COR-L47 (cell line): ENCODE measurements around the gene CDC45.
"Not testable (repeated sequence)": the region's sequence is repeated elsewhere in the genome, so short reads cannot be mapped to it uniquely, and the experiment has no call there.

Source experiments
- DNase-seq: peaks from one replicate; lab custom pipeline; 2025; lab: John Stamatoyannopoulos, UW

The CDC45 gene

DNA sequence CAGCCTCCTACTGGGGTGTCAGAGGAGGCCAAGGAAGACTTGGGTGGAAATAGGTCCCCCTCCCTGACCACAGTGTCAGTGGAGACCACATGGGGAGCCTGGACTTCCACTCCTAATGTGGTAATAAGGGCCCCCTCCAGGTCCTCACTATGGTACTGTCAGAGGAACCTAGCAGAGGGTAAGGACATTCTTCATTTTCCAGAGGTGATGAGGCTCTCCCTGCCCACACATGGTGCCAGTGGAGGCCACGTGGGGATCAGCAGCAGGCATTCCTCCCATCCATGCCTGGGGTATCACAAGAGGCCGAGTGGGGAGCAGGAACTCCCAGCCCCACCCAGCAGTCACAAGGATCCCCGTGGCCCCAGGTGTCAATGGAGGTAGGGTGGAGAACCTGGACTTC lies 51.0 kb downstream of the CDC45 start:
- DNase-seq, result no peak

DNA sequence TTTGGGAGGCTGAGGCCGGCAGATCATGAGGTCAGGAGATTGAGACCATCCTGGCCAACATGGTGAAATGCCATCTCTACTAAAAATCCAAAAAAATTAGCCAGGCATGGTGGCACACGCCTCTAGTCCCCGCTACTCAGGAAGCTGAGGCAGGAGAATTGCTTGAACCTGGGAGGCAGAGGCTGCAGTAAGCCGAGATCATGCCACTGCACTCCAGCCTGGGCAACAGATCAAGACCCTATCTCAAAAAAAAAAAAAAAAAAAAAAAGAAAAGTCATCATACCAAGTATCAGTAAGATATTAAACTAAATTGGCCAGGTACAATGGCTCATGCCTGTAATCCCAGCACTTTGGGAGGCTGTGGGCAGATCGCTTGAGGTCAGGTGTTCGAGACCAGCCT lies 51.6 kb downstream of the CDC45 start:
- not testable (repeated sequence) for DNase-seq

- no peak for DNase-seq
Observed at GRCh38 chr22:19533049-19533626, 53.4 kb downstream of the CDC45 start.

GRCh38 chr22:19533857-19534256 lies 54.1 kb downstream of the CDC45 start:
- DNase-seq, result no peak

GRCh38 chr22:19535001-19535400 lies 55.3 kb downstream of the CDC45 start:
- DNase-seq, result no peak

- DNase-seq, result no peak
Observed at GRCh38 chr22:19536564-19536963, 56.8 kb downstream of the CDC45 start.

GRCh38 chr22:19537941-19538488 lies 58.3 kb downstream of the CDC45 start:
- DNase-seq, result no peak

- no peak for DNase-seq
Observed at GRCh38 chr22:19540394-19540793, 60.7 kb downstream of the CDC45 start.

- no peak for DNase-seq
Observed at GRCh38 chr22:19543970-19544708, 64.4 kb downstream of the CDC45 start.

- DNase-seq, result no peak
Observed at GRCh38 chr22:19545935-19546207, 66.2 kb downstream of the CDC45 start.

GRCh38 chr22:19546680-19547079 lies 67.0 kb downstream of the CDC45 start:
- no peak for DNase-seq

DNA sequence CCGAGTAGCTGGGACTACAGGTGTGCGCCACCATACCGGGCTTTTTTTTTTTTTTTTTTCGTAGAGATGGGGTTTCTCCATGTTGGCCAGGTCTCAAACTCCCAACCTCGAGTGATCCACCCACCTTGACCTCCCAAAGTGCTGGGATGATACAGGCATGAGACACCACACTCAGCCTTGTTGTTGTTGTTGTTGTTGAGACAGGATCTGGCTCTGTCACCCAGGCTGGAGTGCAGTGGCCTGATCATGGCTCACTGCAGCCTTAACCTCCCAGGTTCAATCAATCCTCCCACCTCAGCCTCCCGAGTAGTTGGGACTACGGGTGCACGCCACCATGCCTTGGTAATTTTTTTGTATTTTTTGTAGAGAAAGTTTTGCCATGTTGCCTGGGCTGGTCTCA lies 67.9 kb downstream of the CDC45 start:
- DNase-seq, result no peak

DNA sequence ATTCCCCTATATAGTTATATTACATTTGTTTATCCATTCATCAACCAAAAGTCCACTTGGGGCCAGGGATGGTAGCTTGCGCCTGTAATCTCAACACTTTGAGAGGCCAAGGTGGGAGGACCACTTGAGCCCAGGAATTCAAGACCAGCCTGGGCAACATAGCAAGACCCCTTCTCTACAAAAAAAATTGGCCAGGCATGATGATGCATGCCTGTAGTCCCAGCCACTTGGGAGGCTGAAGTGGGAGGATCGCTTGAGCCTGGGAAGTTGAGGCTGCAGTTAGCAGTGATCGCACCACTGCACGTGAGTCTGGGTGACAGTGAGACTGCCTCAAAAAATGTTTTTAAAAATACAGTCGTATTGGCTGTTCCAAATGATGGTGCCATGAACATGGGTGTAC lies 68.7 kb downstream of the CDC45 start:
- DNase-seq, result not testable (repeated sequence)

DNA sequence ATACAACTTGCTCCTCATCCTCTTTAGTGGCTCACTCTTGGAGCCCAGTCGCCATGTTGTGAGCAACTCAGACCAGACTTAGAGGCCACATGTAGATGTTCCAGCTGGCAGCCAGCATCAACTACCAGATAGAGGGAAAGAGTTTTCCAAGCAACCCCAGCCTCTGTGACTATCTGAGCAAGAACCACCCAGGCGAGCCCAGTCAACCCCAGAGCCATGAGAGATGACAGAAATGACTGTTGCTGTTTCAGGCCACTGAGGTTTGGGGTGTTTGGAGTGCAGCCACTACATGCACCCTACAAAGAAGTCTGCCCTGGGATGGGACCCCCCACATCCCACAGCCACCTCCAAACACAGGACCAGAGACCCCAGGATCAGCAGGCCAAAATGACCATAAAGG lies 69.2 kb downstream of the CDC45 start:
- no peak for DNase-seq

GRCh38 chr22:19549428-19549827 lies 69.7 kb downstream of the CDC45 start:
- DNase-seq, result no peak

GRCh38 chr22:19550382-19550781 lies 70.7 kb downstream of the CDC45 start:
- DNase-seq, result no peak

DNA sequence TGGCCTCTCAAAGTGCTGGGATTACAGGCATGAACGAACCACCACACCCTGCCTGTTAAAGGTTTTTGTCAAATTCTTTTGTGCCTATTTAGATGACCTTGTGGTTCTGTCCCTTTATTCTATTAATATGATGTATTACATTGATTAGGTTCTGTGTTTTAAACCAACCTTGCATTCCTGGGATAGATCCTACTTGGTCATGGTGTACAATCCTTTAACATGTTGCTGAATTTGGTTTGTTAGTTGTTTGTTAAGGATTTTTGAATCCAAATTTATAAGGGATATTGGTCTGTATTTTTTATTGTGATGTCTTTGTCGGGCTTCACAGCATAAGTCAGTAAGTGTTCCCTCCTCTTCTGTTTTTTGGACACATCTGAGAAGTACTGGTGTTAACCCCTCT lies 73.5 kb downstream of the CDC45 start:
- DNase-seq, result no peak

DNA sequence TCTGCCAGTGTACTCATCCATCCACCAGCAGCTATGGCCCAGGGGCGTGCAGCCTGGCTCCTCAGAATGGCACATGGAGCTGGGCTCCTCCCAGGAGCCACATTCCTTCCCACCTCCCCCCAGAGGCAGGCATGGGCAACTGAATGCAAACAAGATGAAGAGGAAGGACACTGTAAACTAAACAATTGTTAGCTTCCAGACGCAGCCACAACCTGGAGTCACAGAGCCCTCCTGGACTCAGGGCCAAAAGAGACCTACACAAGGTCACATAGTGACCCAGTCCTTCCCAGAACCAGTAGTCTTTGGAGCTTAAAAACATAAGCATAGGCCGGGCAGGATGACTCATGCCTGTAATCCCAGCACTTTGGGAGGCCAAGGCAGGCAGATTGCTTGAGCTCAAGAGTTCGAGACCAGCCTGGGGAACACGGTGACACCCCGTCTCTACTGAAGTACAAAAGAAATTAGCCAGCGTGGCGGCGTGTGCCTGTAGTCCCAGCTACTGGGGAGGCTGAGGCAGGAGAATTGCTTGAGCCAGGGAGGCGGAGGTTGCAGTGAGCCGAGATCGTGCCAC lies 75.2 kb downstream of the CDC45 start:
- DNase-seq, result no peak

- DNase-seq, result no peak
Observed at GRCh38 chr22:19555651-19556050, 75.9 kb downstream of the CDC45 start.

- no peak for DNase-seq
Observed at GRCh38 chr22:19556963-19557545, 77.3 kb downstream of the CDC45 start.

DNA sequence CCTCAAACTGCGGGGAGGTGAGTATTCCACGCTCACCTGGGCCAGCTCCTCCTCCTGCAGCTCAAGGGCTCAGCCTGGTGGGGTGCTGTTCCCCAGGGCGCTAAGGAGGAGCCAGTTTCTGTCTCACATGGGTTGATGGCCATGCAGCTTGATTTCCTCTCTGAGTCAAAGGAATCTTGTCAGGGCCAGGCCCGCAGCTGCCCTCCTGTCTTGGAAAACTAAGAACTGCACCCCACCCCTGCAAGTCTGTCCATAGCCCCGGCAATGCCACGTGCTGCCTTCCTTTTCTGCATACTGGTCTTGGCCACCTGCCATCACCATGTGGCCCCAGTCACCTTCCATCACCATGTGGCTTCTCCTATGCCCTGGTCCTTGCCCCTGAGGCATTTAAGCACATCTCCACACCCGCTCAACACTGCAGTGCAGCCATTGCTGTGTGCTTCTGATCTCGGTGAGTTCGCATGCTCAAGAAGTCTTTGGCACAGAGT lies 79.6 kb downstream of the CDC45 start:
- DNase-seq, result no peak

GRCh38 chr22:19559956-19560355 lies 80.2 kb downstream of the CDC45 start:
- no peak for DNase-seq
